Measurements from ENCODE around the gene KDM4C. TPM values are rescaled to one million over a fixed set of nuclear protein-coding genes. Genes with fewer than 3 reads are reported as not detected.

Gene KDM4C
- total RNA-seq, 1 experiment from 2014 or later = 16.2 TPM

DNA sequence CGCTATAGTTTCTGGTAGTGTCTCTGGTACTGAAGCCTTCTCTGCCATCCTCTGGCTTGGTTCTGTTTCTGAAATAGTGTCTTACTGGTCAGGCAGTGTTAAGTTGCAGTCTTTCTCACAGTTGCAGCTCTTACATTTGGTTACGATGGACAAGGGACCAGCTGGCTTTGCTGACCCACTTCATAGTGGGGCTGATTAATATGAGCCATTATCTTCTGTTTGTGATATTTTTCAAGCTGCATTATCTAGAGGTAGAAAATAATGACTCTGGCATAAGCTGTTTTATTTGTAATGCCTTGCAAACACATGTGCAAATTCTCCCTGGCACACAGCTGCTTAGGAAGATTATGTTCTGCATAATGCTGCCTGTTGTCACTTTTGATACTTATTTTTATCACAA, 199.1 kb downstream of the KDM4C start:
- H3K36me3 Mint-ChIP-seq (ENCODE audit: insufficient read depth, unreplicated experiment) = no peaks in the 10 kb centered on the region
- TF ChIP-seq, protein P1, sequence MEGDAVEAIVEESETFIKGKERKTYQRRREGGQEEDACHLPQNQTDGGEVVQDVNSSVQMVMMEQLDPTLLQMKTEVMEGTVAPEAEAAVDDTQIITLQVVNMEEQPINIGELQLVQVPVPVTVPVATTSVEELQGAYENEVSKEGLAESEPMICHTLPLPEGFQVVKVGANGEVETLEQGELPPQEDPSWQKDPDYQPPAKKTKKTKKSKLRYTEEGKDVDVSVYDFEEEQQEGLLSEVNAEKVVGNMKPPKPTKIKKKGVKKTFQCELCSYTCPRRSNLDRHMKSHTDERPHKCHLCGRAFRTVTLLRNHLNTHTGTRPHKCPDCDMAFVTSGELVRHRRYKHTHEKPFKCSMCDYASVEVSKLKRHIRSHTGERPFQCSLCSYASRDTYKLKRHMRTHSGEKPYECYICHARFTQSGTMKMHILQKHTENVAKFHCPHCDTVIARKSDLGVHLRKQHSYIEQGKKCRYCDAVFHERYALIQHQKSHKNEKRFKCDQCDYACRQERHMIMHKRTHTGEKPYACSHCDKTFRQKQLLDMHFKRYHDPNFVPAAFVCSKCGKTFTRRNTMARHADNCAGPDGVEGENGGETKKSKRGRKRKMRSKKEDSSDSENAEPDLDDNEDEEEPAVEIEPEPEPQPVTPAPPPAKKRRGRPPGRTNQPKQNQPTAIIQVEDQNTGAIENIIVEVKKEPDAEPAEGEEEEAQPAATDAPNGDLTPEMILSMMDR (IDR thresholded peaks at IDR 0.05; ENCODE audit: unreplicated experiment) = no peak
- intact Hi-C loops (cut with micrococcal nuclease; ENCODE audit: unreplicated experiment) = no loop called here
- DNase-seq = no peak
- no peaks in the 10 kb centered on the region for H3K9me3 Mint-ChIP-seq (ENCODE audit: low read depth, unreplicated experiment)
- no peaks in the 10 kb centered on the region for H3K4me1 Mint-ChIP-seq (ENCODE audit: low read depth, unreplicated experiment)
- BruUV-seq (replicated peaks) = no TSS peak
- H3K4me3 Mint-ChIP-seq (ENCODE audit: low read depth, unreplicated experiment) = no peak overlapping the region
- no peak overlapping the region for H3K27ac Mint-ChIP-seq (ENCODE audit: unreplicated experiment)
- CTCF ChIA-PET = no interaction called here
- no peaks in the 10 kb centered on the region for H3K27me3 Mint-ChIP-seq (ENCODE audit: unreplicated experiment)

DNA sequence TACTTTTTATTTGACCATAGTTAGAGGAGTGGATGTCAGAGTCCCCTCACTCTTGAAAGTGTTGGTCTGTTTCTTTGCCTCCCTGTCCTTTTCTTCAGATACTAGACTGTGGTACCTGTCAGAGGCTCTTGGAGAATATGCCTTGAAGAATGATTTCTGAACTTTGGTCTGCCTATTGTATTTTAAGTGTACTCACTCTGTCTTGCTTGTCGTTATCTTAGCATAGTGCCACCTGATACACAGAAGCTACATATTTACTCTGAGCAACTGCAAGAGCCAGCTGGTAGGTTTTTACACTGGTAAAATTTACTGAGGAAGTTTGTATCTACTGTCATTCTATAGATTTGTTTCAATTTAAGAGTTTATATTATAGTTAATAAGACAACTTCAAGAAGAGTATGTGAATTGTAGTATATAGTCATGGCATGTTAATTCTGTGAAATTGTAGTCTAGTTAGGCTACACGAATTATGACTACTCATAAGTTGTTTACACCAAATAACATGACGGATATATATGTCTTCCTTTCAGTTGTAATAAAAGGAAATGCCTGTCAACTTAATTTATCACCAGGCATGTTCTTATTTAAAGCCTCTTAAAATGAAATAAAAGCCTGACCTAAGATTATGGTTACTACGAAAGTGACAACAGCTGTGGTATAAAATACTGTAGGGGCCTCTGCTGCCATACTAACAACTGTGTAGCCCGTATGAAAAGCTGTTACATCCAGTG, 201.7 kb downstream of the KDM4C start:
- BruUV-seq (replicated peaks) = no TSS peak

DNA sequence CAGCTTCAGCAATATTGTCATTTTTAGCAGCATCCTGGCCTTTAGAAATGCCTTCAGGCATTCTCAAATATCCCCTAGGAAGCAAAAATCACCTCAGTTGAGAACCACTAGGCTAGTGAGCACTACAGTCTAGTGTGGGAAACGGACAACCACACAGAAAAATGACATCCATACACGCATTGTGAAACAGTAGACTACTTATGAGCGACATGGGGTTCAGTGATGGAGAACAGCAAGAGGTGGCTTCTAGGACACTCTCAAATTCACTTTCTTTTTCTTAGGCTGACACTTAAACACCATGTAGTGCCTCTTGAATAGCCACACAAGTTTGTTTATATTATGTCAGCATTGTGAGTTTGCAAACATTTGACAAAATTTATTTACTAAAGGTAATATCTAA, 203.0 kb downstream of the KDM4C start:
- no peak overlapping the region for H3K4me3 Mint-ChIP-seq (ENCODE audit: low read depth, unreplicated experiment)

More for the DNA sequence above, 201.7 kb downstream of the KDM4C start:
- DNase-seq = no peak
- no peaks in the 10 kb centered on the region for H3K36me3 Mint-ChIP-seq (ENCODE audit: insufficient read depth, unreplicated experiment)
- H3K9me3 Mint-ChIP-seq (ENCODE audit: low read depth, unreplicated experiment) = no peaks in the 10 kb centered on the region
- no peak overlapping the region for H3K4me3 Mint-ChIP-seq (ENCODE audit: low read depth, unreplicated experiment)
- CTCF ChIA-PET = no interaction called here
- no peaks in the 10 kb centered on the region for H3K27me3 Mint-ChIP-seq (ENCODE audit: unreplicated experiment)
- no peak overlapping the region for H3K27ac Mint-ChIP-seq (ENCODE audit: unreplicated experiment)
- TF ChIP-seq, protein P1 (IDR thresholded peaks at IDR 0.05; ENCODE audit: unreplicated experiment) = no peak
- H3K4me1 Mint-ChIP-seq (ENCODE audit: low read depth, unreplicated experiment) = no peaks in the 10 kb centered on the region
- intact Hi-C loops (cut with micrococcal nuclease; ENCODE audit: unreplicated experiment) = no loop called here

DNA sequence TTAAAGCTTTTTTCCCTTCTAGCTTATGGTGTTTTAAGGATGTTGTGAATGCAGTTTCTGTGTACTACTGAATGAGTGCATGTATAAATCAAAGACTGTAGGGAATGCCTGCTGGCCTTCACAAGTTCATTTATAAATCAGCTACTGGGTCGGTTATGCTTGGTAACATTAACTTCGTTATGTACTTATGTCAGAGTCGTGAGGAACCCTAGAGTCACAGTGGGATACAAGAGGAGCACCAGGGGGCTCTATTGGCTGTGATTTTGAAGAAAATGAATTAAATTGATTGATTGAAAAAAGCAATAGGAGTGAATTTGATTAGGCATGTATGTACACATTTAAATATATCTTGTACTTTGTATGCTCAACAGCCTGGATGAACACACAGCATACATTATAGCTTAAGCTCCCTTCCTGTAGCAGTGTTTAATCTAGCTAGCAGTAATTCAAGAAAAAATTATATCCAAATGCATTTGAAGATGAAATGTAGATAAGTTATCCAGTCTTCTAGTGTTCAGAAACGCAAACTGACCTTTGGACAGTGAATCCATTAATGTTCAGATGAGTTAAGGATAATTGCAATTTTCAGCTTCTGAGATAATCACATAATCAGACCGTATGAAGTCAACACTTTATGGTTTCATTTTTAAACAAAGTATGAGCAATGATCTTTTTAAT, 204.2 kb downstream of the KDM4C start:
- no peak for DNase-seq
- intact Hi-C loops (cut with micrococcal nuclease; ENCODE audit: unreplicated experiment) = no loop called here
- TF ChIP-seq, protein P1 (IDR thresholded peaks at IDR 0.05; ENCODE audit: unreplicated experiment) = no peak
- CTCF ChIA-PET = no interaction called here
- BruUV-seq (replicated peaks) = no TSS peak
- Mint-ChIP-seq H3K4me1 (ENCODE audit: low read depth, unreplicated experiment) (no peaks in the 10 kb centered on the region), H3K27me3 (ENCODE audit: unreplicated experiment) (no peaks in the 10 kb centered on the region), H3K27ac (ENCODE audit: unreplicated experiment) (no peak overlapping the region), H3K9me3 (ENCODE audit: low read depth, unreplicated experiment) (no peaks in the 10 kb centered on the region), H3K4me3 (ENCODE audit: low read depth, unreplicated experiment) (no peak overlapping the region), H3K36me3 (ENCODE audit: insufficient read depth, unreplicated experiment) (no peaks in the 10 kb centered on the region)

More for the DNA sequence above, 203.0 kb downstream of the KDM4C start:
- CTCF ChIA-PET = no interaction called here
- no peaks in the 10 kb centered on the region for H3K4me1 Mint-ChIP-seq (ENCODE audit: low read depth, unreplicated experiment)
- TF ChIP-seq, protein P1 (IDR thresholded peaks at IDR 0.05; ENCODE audit: unreplicated experiment) = no peak
- no peaks in the 10 kb centered on the region for H3K36me3 Mint-ChIP-seq (ENCODE audit: insufficient read depth, unreplicated experiment)
- H3K27ac Mint-ChIP-seq (ENCODE audit: unreplicated experiment) = no peak overlapping the region
- H3K27me3 Mint-ChIP-seq (ENCODE audit: unreplicated experiment) = no peaks in the 10 kb centered on the region
- no TSS peak for BruUV-seq (replicated peaks)
- no peaks in the 10 kb centered on the region for H3K9me3 Mint-ChIP-seq (ENCODE audit: low read depth, unreplicated experiment)
- intact Hi-C loops (cut with micrococcal nuclease; ENCODE audit: unreplicated experiment) = no loop called here
- no peak for DNase-seq
